Loucy (cell line): ENCODE data around the gene PXMP4.

ENCODE experiments used
- H2AFZ ChIP-seq: fragments of 200-600 bp; sonication (generic); 2 replicates; pipeline ENCODE4 v1.6.0; 2016; ENCODE audit warnings: antibody characterized with exemption, mild to moderate bottlenecking, low read length, moderate library complexity
- H3F3A ChIP-seq: fragments of 200-600 bp; 2 replicates; pipeline ENCODE4 v1.6.0; 2016; ENCODE audit warnings: antibody characterized with exemption, low read depth, mild to moderate bottlenecking
- H3K27me3 ChIP-seq: fragments of 200-600 bp; sonication (generic); 2 replicates; pipeline ENCODE4 v1.6.1; 2014; ENCODE audit warnings: low read length, mild to moderate bottlenecking; ENCODE audit not compliant: insufficient read depth, poor library complexity, severe bottlenecking
- H3K36me3 ChIP-seq: fragments of 200-600 bp; sonication (generic); 2 replicates; pipeline ENCODE4 v1.6.1; 2016; ENCODE audit warnings: low read length; ENCODE audit not compliant: insufficient read depth
- H3K4me1 ChIP-seq: fragments of 200-600 bp; sonication (generic); 2 replicates; pipeline ENCODE4 v1.5.1; 2014; ENCODE audit warnings: low read length, mild to moderate bottlenecking; ENCODE audit not compliant: insufficient read depth, poor library complexity, severe bottlenecking
- H3K4me2 ChIP-seq: fragments of 200-600 bp; sonication (generic); 2 replicates; pipeline ENCODE4 v1.6.0; 2014; ENCODE audit warnings: antibody characterized with exemption, low read length, low read depth, mild to moderate bottlenecking; ENCODE audit not compliant: poor library complexity, severe bottlenecking
- H3K4me3 ChIP-seq: fragments of 200-600 bp; sonication (generic); 2 replicates; pipeline ENCODE4 v1.5.1; 2014; ENCODE audit warnings: low read length, mild to moderate bottlenecking, mixed read lengths; ENCODE audit not compliant: poor library complexity, severe bottlenecking
- H3K79me2 ChIP-seq: fragments of 200-600 bp; sonication (generic); 2 replicates; pipeline ENCODE4 v1.6.1; 2014; ENCODE audit warnings: low read length; ENCODE audit not compliant: insufficient read depth
- H3K9ac ChIP-seq: fragments of 200-600 bp; sonication (generic); 2 replicates; pipeline ENCODE4 v1.6.0; 2014; ENCODE audit warnings: mild to moderate bottlenecking, low read depth, low read length, moderate library complexity; ENCODE audit not compliant: poor library complexity, severe bottlenecking
- H3K9me2 ChIP-seq: fragments of 200-600 bp; sonication (generic); replicated peaks from 2 replicates; pipeline ENCODE4 v1.6.1; 2016; ENCODE audit warnings: low read depth, low read length, mixed read lengths
- H3K9me3 ChIP-seq: fragments of 200-600 bp; sonication (generic); 2 replicates; pipeline ENCODE4 v1.6.1; 2014; ENCODE audit warnings: mild to moderate bottlenecking, antibody characterized with exemption, low read length, low read depth; ENCODE audit not compliant: insufficient read depth
- H4K20me1 ChIP-seq: fragments of 200-600 bp; sonication (generic); 2 replicates; pipeline ENCODE4 v1.6.0; 2014; ENCODE audit warnings: antibody characterized with exemption, low read length, mild to moderate bottlenecking; ENCODE audit not compliant: insufficient read depth, poor library complexity, severe bottlenecking
- EZH2phosphoT487 ChIP-seq: fragments of 200-600 bp; IDR thresholded peaks from 2 replicates; pipeline ENCODE4 v1.6.1; 2018; ENCODE audit warnings: antibody characterized with exemption, mild to moderate bottlenecking, moderate library complexity, borderline replicate concordance
- TF ChIP-seq, protein P1 (sequence below): fragments of 200-600 bp; sonication (generic); conservative IDR thresholded peaks from 2 replicates; pipeline ENCODE4 v1.5.1; 2014; ENCODE audit warnings: mild to moderate bottlenecking, antibody characterized with exemption, low read length

Gene PXMP4, protein sequence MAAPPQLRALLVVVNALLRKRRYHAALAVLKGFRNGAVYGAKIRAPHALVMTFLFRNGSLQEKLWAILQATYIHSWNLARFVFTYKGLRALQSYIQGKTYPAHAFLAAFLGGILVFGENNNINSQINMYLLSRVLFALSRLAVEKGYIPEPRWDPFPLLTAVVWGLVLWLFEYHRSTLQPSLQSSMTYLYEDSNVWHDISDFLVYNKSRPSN

DNA sequence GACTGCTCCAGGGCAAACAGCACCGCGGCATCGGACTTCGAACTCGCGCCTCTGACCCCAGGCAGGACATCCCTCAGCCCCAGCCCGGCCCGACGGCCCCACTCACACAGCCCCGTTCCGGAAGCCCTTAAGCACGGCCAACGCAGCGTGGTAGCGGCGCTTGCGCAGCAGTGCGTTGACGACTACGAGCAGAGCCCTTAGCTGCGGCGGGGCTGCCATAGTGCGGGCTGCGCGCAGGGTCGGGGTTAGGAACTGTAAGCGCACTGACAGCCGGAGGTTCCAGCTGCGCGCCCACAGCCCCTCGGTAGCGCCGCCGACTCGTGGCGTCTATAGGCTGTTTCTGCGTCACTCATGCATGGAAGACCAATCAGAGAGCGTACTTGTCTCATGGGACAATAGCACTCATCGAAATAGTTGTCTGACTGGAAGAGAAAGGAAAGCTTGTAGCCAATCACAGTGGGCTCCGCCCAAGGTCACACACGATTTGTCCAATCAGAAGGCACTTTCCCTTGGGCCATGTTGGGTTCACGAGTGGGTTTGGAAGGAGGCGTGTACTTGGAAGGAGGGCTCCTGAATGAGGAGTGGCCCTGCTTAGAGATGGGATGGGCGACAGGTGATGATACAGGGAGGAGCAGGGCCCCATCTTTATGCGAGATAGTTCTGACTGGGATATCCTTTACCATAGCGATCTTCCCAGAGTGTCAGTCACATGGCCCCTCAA, at the start of gene PXMP4:
Gene PXMP4, minus strand, starts transcription at position 322 of the 721 bp plus-strand sequence. Its CDS starts 103 bp downstream, at position 219.
- Histone ChIP-seq H3K36me3 (no peaks in the 10 kb centered on the region), H4K20me1 (no peaks in the 10 kb centered on the region), H3K4me2 (peak within 1 kb of the TSS; percentile 94), H2AFZ (peak within 1 kb of the TSS; percentile 97), H3K9me3 (no peaks in the 10 kb centered on the region), H3K9ac (peak within 1 kb of the TSS; percentile 84), H3K79me2 (peaks cover 25% of the 10 kb centered on the region), H3K27me3 (no peaks in the 10 kb centered on the region), H3K9me2 (no peaks in the 10 kb centered on the region), H3K4me1 (peaks cover 14% of the 10 kb centered on the region), H3K4me3 (peak within 1 kb of the TSS; percentile 91), H3F3A (no peaks in the 10 kb centered on the region)
- no peak for TF ChIP-seq EZH2phosphoT487
- TF ChIP-seq, protein P1, sequence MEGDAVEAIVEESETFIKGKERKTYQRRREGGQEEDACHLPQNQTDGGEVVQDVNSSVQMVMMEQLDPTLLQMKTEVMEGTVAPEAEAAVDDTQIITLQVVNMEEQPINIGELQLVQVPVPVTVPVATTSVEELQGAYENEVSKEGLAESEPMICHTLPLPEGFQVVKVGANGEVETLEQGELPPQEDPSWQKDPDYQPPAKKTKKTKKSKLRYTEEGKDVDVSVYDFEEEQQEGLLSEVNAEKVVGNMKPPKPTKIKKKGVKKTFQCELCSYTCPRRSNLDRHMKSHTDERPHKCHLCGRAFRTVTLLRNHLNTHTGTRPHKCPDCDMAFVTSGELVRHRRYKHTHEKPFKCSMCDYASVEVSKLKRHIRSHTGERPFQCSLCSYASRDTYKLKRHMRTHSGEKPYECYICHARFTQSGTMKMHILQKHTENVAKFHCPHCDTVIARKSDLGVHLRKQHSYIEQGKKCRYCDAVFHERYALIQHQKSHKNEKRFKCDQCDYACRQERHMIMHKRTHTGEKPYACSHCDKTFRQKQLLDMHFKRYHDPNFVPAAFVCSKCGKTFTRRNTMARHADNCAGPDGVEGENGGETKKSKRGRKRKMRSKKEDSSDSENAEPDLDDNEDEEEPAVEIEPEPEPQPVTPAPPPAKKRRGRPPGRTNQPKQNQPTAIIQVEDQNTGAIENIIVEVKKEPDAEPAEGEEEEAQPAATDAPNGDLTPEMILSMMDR = no peak

DNA sequence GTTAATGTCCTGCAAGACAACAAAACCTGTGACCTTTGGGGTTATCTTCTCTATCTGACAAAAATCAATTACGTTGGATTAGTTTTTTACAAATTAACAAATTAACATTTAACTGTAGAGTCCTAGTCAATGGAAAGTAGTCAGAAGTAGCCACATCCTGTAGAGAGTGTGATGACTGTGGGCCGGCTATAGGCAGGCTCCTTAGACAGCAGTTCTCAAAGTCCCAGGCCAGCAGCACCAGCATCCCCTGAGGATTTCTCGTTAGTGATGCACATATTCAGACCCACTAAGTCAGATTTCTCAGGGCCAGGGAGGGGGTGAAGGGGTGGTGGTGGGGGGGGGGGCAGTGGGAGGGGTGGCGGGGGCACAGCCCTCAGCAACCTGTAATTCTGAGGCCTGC, 48.9 kb upstream of the PXMP4 start:
- Histone ChIP-seq H4K20me1 (no peaks in the 10 kb centered on the region), H3F3A (no peaks in the 10 kb centered on the region), H3K79me2 (no peaks in the 10 kb centered on the region), H3K4me2 (no peak overlapping the region), H3K9me2 (no peaks in the 10 kb centered on the region), H3K9me3 (no peaks in the 10 kb centered on the region), H3K27me3 (no peaks in the 10 kb centered on the region), H2AFZ (no peak overlapping the region), H3K4me3 (no peak overlapping the region), H3K36me3 (no peaks in the 10 kb centered on the region), H3K9ac (no peak overlapping the region), H3K4me1 (no peaks in the 10 kb centered on the region)
- TF ChIP-seq, protein P1 = no peak
- no peak for TF ChIP-seq EZH2phosphoT487

DNA sequence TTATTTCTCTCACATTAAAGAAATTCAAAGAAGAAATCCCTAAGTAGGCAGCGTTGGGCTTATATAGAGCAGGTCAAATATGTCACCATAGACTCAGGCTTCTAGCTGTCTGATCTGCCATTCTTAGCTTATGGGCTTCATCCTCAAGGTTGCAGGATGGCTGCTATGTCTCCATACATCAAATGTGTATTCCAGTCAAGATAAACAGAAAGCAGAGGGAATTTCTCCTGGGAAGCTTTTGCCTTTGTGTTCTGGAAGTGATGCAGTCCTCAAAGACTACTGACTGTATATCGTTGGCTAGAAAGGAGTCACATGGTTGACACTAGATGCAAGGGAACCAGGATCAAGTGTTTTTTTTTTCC, 47.6 kb upstream of the PXMP4 start:
- no peaks in the 10 kb centered on the region for H4K20me1 ChIP-seq
- no peak overlapping the region for H3K4me2 ChIP-seq
- no peaks in the 10 kb centered on the region for H3F3A ChIP-seq
- H3K9me2 ChIP-seq = no peaks in the 10 kb centered on the region
- no peaks in the 10 kb centered on the region for H3K36me3 ChIP-seq
- H3K79me2 ChIP-seq = no peaks in the 10 kb centered on the region
- H3K27me3 ChIP-seq = no peaks in the 10 kb centered on the region
- no peak overlapping the region for H2AFZ ChIP-seq
- H3K9me3 ChIP-seq = no peaks in the 10 kb centered on the region
- H3K4me3 ChIP-seq = no peak overlapping the region
- H3K9ac ChIP-seq = no peak overlapping the region
- no peaks in the 10 kb centered on the region for H3K4me1 ChIP-seq
- TF ChIP-seq, protein P1 = no peak
- no peak for TF ChIP-seq EZH2phosphoT487
